Measurements from ENCODE around the gene VENTX.

VENTX gene

GRCh38 chr10:133245439-133246235 lies 8.0 kb downstream of the VENTX start:
- H3K27me3 ChIP-seq (ENCODE audit: control insufficient read depth, insufficient read depth, low read length) = peaks cover 62% of the 10 kb centered on the region
- no peak overlapping the region for H3K4me3 ChIP-seq (ENCODE audit: low read length)
- no peak overlapping the region for H3K9ac ChIP-seq (ENCODE audit: low read depth, low read length)
- H3K4me1 ChIP-seq (ENCODE audit: control insufficient read depth, insufficient read depth, low read length) = no peaks in the 10 kb centered on the region
- H3K36me3 ChIP-seq (ENCODE audit: insufficient read depth, low read length) = no peaks in the 10 kb centered on the region
- no peaks in the 10 kb centered on the region for H3K9me3 ChIP-seq (replicated peaks; ENCODE audit: low read length)
- H3K4me2 ChIP-seq (ENCODE audit: low read length) = no peak overlapping the region

GRCh38 chr10:133246236-133246626 lies 8.6 kb downstream of the VENTX start:
- no peak overlapping the region for H3K4me2 ChIP-seq (ENCODE audit: low read length)
- H3K4me3 ChIP-seq (ENCODE audit: low read length) = no peak overlapping the region
- no peaks in the 10 kb centered on the region for H3K4me1 ChIP-seq (ENCODE audit: control insufficient read depth, insufficient read depth, low read length)
- H3K9me3 ChIP-seq (replicated peaks; ENCODE audit: low read length) = no peaks in the 10 kb centered on the region
- no peaks in the 10 kb centered on the region for H3K36me3 ChIP-seq (ENCODE audit: insufficient read depth, low read length)
- no peak overlapping the region for H3K9ac ChIP-seq (ENCODE audit: low read depth, low read length)
- H3K27me3 ChIP-seq (ENCODE audit: control insufficient read depth, insufficient read depth, low read length) = peaks cover 56% of the 10 kb centered on the region

GRCh38 chr10:133247681-133248333 lies 10.2 kb downstream of the VENTX start:
- H3K9ac ChIP-seq (ENCODE audit: low read depth, low read length) = no peak overlapping the region
- no peak overlapping the region for H3K4me2 ChIP-seq (ENCODE audit: low read length)
- no peaks in the 10 kb centered on the region for H3K4me1 ChIP-seq (ENCODE audit: control insufficient read depth, insufficient read depth, low read length)
- no peaks in the 10 kb centered on the region for H3K36me3 ChIP-seq (ENCODE audit: insufficient read depth, low read length)
- H3K9me3 ChIP-seq (replicated peaks; ENCODE audit: low read length) = no peaks in the 10 kb centered on the region
- H3K27me3 ChIP-seq (ENCODE audit: control insufficient read depth, insufficient read depth, low read length) = peaks cover 44% of the 10 kb centered on the region
- H3K4me3 ChIP-seq (ENCODE audit: low read length) = no peak overlapping the region

- no peak overlapping the region for H3K9ac ChIP-seq (ENCODE audit: low read depth, low read length)
- no peak overlapping the region for H3K4me3 ChIP-seq (ENCODE audit: low read length)
- H3K4me2 ChIP-seq (ENCODE audit: low read length) = no peak overlapping the region
- H3K27me3 ChIP-seq (ENCODE audit: control insufficient read depth, insufficient read depth, low read length) = peaks cover 39% of the 10 kb centered on the region
- no peaks in the 10 kb centered on the region for H3K9me3 ChIP-seq (replicated peaks; ENCODE audit: low read length)
- H3K4me1 ChIP-seq (ENCODE audit: control insufficient read depth, insufficient read depth, low read length) = no peaks in the 10 kb centered on the region
- H3K36me3 ChIP-seq (ENCODE audit: insufficient read depth, low read length) = no peaks in the 10 kb centered on the region
Measured at GRCh38 chr10:133248334-133248715, 10.7 kb downstream of the VENTX start.

GRCh38 chr10:133249094-133249780 lies 11.6 kb downstream of the VENTX start:
- peaks cover 30% of the 10 kb centered on the region for H3K27me3 ChIP-seq (ENCODE audit: control insufficient read depth, insufficient read depth, low read length)
- no peaks in the 10 kb centered on the region for H3K36me3 ChIP-seq (ENCODE audit: insufficient read depth, low read length)
- H3K9ac ChIP-seq (ENCODE audit: low read depth, low read length) = no peak overlapping the region
- no peak overlapping the region for H3K4me3 ChIP-seq (ENCODE audit: low read length)
- H3K4me1 ChIP-seq (ENCODE audit: control insufficient read depth, insufficient read depth, low read length) = no peaks in the 10 kb centered on the region
- no peak overlapping the region for H3K4me2 ChIP-seq (ENCODE audit: low read length)
- H3K9me3 ChIP-seq (replicated peaks; ENCODE audit: low read length) = no peaks in the 10 kb centered on the region

- Histone ChIP-seq H3K9ac (ENCODE audit: low read depth, low read length) (no peak overlapping the region), H3K4me1 (ENCODE audit: control insufficient read depth, insufficient read depth, low read length) (no peaks in the 10 kb centered on the region), H3K4me2 (ENCODE audit: low read length) (no peak overlapping the region), H3K4me3 (ENCODE audit: low read length) (no peak overlapping the region), H3K27me3 (ENCODE audit: control insufficient read depth, insufficient read depth, low read length) (peaks cover 30% of the 10 kb centered on the region), H3K36me3 (ENCODE audit: insufficient read depth, low read length) (no peaks in the 10 kb centered on the region), H3K9me3 (replicated peaks; ENCODE audit: low read length) (no peaks in the 10 kb centered on the region)
Measured at GRCh38 chr10:133249975-133250754, 12.5 kb downstream of the VENTX start.

GRCh38 chr10:133251388-133252222 lies 13.9 kb downstream of the VENTX start:
- H3K27me3 ChIP-seq (ENCODE audit: control insufficient read depth, insufficient read depth, low read length) = peaks cover 18% of the 10 kb centered on the region
- H3K36me3 ChIP-seq (ENCODE audit: insufficient read depth, low read length) = no peaks in the 10 kb centered on the region
- H3K9me3 ChIP-seq (replicated peaks; ENCODE audit: low read length) = no peaks in the 10 kb centered on the region
- H3K4me2 ChIP-seq (ENCODE audit: low read length) = no peak overlapping the region
- no peak overlapping the region for H3K9ac ChIP-seq (ENCODE audit: low read depth, low read length)
- H3K4me3 ChIP-seq (ENCODE audit: low read length) = no peak overlapping the region
- no peaks in the 10 kb centered on the region for H3K4me1 ChIP-seq (ENCODE audit: control insufficient read depth, insufficient read depth, low read length)

GRCh38 chr10:133252223-133252552 lies 14.5 kb downstream of the VENTX start:
- Histone ChIP-seq H3K36me3 (ENCODE audit: insufficient read depth, low read length) (no peaks in the 10 kb centered on the region), H3K9ac (ENCODE audit: low read depth, low read length) (no peak overlapping the region), H3K4me1 (ENCODE audit: control insufficient read depth, insufficient read depth, low read length) (no peaks in the 10 kb centered on the region), H3K4me3 (ENCODE audit: low read length) (no peak overlapping the region), H3K27me3 (ENCODE audit: control insufficient read depth, insufficient read depth, low read length) (peaks cover 18% of the 10 kb centered on the region), H3K4me2 (ENCODE audit: low read length) (no peak overlapping the region), H3K9me3 (replicated peaks; ENCODE audit: low read length) (no peaks in the 10 kb centered on the region)

GRCh38 chr10:133253361-133253955 lies 15.8 kb downstream of the VENTX start:
- Histone ChIP-seq H3K9me3 (replicated peaks; ENCODE audit: low read length) (no peaks in the 10 kb centered on the region), H3K4me1 (ENCODE audit: control insufficient read depth, insufficient read depth, low read length) (peaks cover 10% of the 10 kb centered on the region), H3K4me2 (ENCODE audit: low read length) (no peak overlapping the region), H3K4me3 (ENCODE audit: low read length) (no peak overlapping the region), H3K36me3 (ENCODE audit: insufficient read depth, low read length) (no peaks in the 10 kb centered on the region), H3K9ac (ENCODE audit: low read depth, low read length) (no peak overlapping the region), H3K27me3 (ENCODE audit: control insufficient read depth, insufficient read depth, low read length) (peaks cover 13% of the 10 kb centered on the region)

GRCh38 chr10:133254421-133255120 lies 16.9 kb downstream of the VENTX start:
- Histone ChIP-seq H3K36me3 (ENCODE audit: insufficient read depth, low read length) (no peaks in the 10 kb centered on the region), H3K4me3 (ENCODE audit: low read length) (no peak overlapping the region), H3K27me3 (ENCODE audit: control insufficient read depth, insufficient read depth, low read length) (peaks cover 10% of the 10 kb centered on the region), H3K4me2 (ENCODE audit: low read length) (no peak overlapping the region), H3K9ac (ENCODE audit: low read depth, low read length) (no peak overlapping the region), H3K4me1 (ENCODE audit: control insufficient read depth, insufficient read depth, low read length) (peaks cover 19% of the 10 kb centered on the region), H3K9me3 (replicated peaks; ENCODE audit: low read length) (no peaks in the 10 kb centered on the region)

All from skeletal muscle satellite cell (primary cell).